Measurements from ENCODE around the gene ENKD1.

DNA sequence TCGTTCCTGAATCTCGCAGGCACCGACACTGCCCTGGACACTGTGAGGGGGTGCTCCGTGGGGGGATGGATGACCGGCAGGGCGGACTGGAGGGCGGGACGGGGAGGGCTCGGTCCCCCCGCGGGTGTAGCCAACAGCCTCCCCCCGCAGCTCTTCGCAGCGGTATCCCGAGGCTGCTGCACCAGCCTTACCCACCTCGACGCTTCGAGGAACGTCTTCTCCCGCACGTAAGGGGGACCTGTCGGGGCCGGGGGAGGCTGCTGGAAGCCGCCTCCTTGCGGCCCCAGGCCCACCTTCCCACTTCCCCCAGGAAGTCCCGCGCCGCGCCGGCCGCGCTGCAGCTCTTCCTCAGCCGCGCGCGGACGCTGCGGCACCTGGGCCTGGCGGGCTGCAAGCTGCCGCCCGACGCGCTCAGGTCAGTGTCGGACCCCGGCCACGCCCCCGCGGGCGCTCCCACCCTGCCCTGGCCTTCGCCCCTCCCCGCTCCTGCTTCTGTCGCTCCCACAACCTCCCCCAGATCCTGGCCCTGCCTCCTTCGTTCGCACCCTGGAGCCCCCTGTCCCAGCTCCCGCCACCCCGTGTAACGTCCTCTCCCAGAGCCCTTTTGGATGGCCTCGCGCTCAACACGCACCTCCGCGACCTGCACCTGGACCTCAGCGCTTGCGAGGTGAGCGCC is 18.3 kb downstream of the ENKD1 start:
- TF ChIP-seq, protein P1, sequence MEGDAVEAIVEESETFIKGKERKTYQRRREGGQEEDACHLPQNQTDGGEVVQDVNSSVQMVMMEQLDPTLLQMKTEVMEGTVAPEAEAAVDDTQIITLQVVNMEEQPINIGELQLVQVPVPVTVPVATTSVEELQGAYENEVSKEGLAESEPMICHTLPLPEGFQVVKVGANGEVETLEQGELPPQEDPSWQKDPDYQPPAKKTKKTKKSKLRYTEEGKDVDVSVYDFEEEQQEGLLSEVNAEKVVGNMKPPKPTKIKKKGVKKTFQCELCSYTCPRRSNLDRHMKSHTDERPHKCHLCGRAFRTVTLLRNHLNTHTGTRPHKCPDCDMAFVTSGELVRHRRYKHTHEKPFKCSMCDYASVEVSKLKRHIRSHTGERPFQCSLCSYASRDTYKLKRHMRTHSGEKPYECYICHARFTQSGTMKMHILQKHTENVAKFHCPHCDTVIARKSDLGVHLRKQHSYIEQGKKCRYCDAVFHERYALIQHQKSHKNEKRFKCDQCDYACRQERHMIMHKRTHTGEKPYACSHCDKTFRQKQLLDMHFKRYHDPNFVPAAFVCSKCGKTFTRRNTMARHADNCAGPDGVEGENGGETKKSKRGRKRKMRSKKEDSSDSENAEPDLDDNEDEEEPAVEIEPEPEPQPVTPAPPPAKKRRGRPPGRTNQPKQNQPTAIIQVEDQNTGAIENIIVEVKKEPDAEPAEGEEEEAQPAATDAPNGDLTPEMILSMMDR (IDR thresholded peaks at IDR 0.05) = no peak
- TF ChIP-seq EZH2 (IDR thresholded peaks at IDR 0.05; ENCODE audit: borderline replicate concordance, insufficient read depth, low read depth, low read length, poor library complexity, severe bottlenecking) = no peak

All from B cell (primary cell).